Endothelial cell of umbilical vein (primary cell): ENCODE measurements around the gene ZNF20. TPM values are rescaled to one million over a fixed set of nuclear protein-coding genes. Genes with fewer than 3 reads are reported as not detected.

Source experiments
- BruUV-seq: library from RNA; stranded (reverse); fragments of 400-500 nt; replicated peaks from 2 replicates; lab custom pipeline; 2021; lab: Mats Ljungman, UMichigan
- CTCF ChIA-PET: fragments of 300-600, 350-600 bp; sonication (Branson Sonifier 250); formaldehyde crosslinking; loops from one replicate; lab custom pipeline; 2021; ENCODE audit warnings: antibody characterized with exemption, inconsistent platforms; lab: Charles Lee
- POLR2A ChIA-PET: fragments of 300-600, 350-600 bp; sonication (Branson Sonifier 250); formaldehyde crosslinking; loops from one replicate; lab custom pipeline; 2021; ENCODE audit warnings: antibody characterized with exemption, inconsistent platforms; lab: Charles Lee
- DNase-seq: peaks from one replicate; pipeline ENCODE4 v3.0.0-alpha.2; 2011; ENCODE audit warnings: low read depth, low spot score
- FAIRE-seq: peaks from 2 replicates; lab custom pipeline; 2011; peaks lifted over from hg19 to GRCh38; lab: Jason Lieb, UNC
- H2AFZ ChIP-seq: 2 replicates; pipeline ENCODE4 v1.6.0; 2012; ENCODE audit warnings: low read depth, low read length, control low read depth, inconsistent platforms
- H3K27ac ChIP-seq: 2 replicates; pipeline ENCODE4 v1.5.1; 2011; ENCODE audit warnings: low read depth, mild to moderate bottlenecking, control low read depth, low read length, moderate library complexity; ENCODE audit not compliant: insufficient read depth
- H3K27me3 ChIP-seq, 2 experiments: 2 replicates each; pipeline versions ENCODE4 v1.6.0 to v1.6.1; 2011; ENCODE audit warnings: low read length in 2 of 2, mixed read lengths in 1 of 2; ENCODE audit not compliant: control insufficient read depth in 2 of 2, insufficient read depth in 2 of 2
- H3K36me3 ChIP-seq, 2 experiments: 2 replicates in 1 of 2; 3 replicates in 1 of 2; pipeline ENCODE4 v1.5.1; 2011; ENCODE audit warnings: low read length in 2 of 2, mild to moderate bottlenecking in 1 of 2, moderate library complexity in 1 of 2; ENCODE audit not compliant: control insufficient read depth in 2 of 2, insufficient read depth in 2 of 2; ENCODE audit errors: extremely low read depth in 1 of 2
- H3K4me1 ChIP-seq: 3 replicates; pipeline ENCODE4 v1.5.1; 2011; ENCODE audit warnings: mild to moderate bottlenecking, low read length; ENCODE audit not compliant: control insufficient read depth, insufficient read depth; ENCODE audit errors: extremely low read depth
- H3K4me2 ChIP-seq: 2 replicates; pipeline ENCODE4 v1.6.1; 2011; ENCODE audit warnings: low read length, control low read depth, mixed read lengths; ENCODE audit not compliant: insufficient read depth
- H3K4me3 ChIP-seq, 3 experiments: fragments of 200-600 bp in 1 of 3; sonication (generic), shearing (Covaris generic) in 1 of 3; replicated peaks in 1 of 3; 2 replicates each; pipeline ENCODE4 v1.5.1; 2011 to 2016; ENCODE audit warnings: control low read depth in 3 of 3, low read length in 3 of 3, mild to moderate bottlenecking in 2 of 3, inconsistent platforms in 1 of 3, low read depth in 1 of 3, moderate library complexity in 1 of 3; ENCODE audit not compliant: insufficient read depth in 1 of 3
- H3K79me2 ChIP-seq: 2 replicates; pipeline ENCODE4 v1.6.0; 2012; ENCODE audit warnings: low read length, inconsistent platforms; ENCODE audit not compliant: control insufficient read depth, insufficient read depth
- H3K9ac ChIP-seq: replicated peaks from 2 replicates; pipeline ENCODE3; 2011; ENCODE audit warnings: low read length, control low read depth; ENCODE audit not compliant: insufficient read depth; ENCODE audit errors: extremely low read depth
- H3K9me1 ChIP-seq: replicated peaks from 3 replicates; pipeline ENCODE4 v1.6.0; 2011; ENCODE audit warnings: mild to moderate bottlenecking, low read length; ENCODE audit not compliant: control insufficient read depth, insufficient read depth; ENCODE audit errors: extremely low read depth
- H3K9me3 ChIP-seq: replicated peaks from 2 replicates; pipeline ENCODE4 v1.5.1; 2012; ENCODE audit warnings: low read length, inconsistent platforms; ENCODE audit not compliant: control insufficient read depth, insufficient read depth
- H4K20me1 ChIP-seq: replicated peaks from 2 replicates; pipeline ENCODE3; 2011; ENCODE audit warnings: mild to moderate bottlenecking, low read length; ENCODE audit not compliant: control insufficient read depth, insufficient read depth; ENCODE audit errors: extremely low read depth
- CTCF ChIP-seq, 2 donors: IDR thresholded peaks; 1 replicate in 1 of 2; 2 replicates in 1 of 2; pipeline ENCODE4 v1.5.1; 2011; ENCODE audit warnings: low read length in 2 of 2, mild to moderate bottlenecking in 2 of 2, moderate library complexity in 2 of 2, control low read depth in 1 of 2, inconsistent platforms in 1 of 2, low read depth in 1 of 2; ENCODE audit not compliant: insufficient read depth in 1 of 2; ENCODE audit errors: extremely low read depth in 1 of 2
- EZH2 ChIP-seq: IDR thresholded peaks from 2 replicates; pipeline ENCODE4 v1.6.1; 2012; ENCODE audit warnings: borderline replicate concordance, low read depth, mild to moderate bottlenecking, moderate library complexity, low read length, inconsistent platforms; ENCODE audit not compliant: severe bottlenecking
- FOS ChIP-seq: IDR thresholded peaks from 2 replicates; pipeline ENCODE4 v1.6.1; 2011; ENCODE audit warnings: mild to moderate bottlenecking, low read length, moderate library complexity, borderline replicate concordance; ENCODE audit not compliant: insufficient read depth
- GATA2 ChIP-seq: IDR thresholded peaks from 2 replicates; pipeline ENCODE4 v1.7.0; 2011; ENCODE audit warnings: low read depth, mild to moderate bottlenecking, moderate library complexity, mixed read lengths, low read length; ENCODE audit not compliant: insufficient read length, insufficient read depth
- JUN ChIP-seq: IDR thresholded peaks from 2 replicates; pipeline ENCODE4 v1.6.1; 2011; ENCODE audit warnings: borderline replicate concordance, low read depth; ENCODE audit not compliant: insufficient read length, insufficient read depth
- MYC ChIP-seq: IDR thresholded peaks from one replicate; pipeline ENCODE4 v1.6.1; 2011; ENCODE audit warnings: mild to moderate bottlenecking, low read depth, low read length
- POLR2A ChIP-seq: IDR thresholded peaks from 2 replicates; pipeline ENCODE4 v1.6.1; 2012; ENCODE audit warnings: low read depth, mild to moderate bottlenecking, control low read depth, low read length
- POLR2AphosphoS5 ChIP-seq: IDR thresholded peaks from 2 replicates; pipeline ENCODE4 v1.6.1; 2012; ENCODE audit warnings: low read depth, mild to moderate bottlenecking, control low read depth, low read length, moderate library complexity; ENCODE audit not compliant: insufficient read depth
- dilution Hi-C: fragments of 300-500 bp; cut with MboI; formaldehyde crosslinking; loops from one replicate; pipeline ENCODE4 v1.15.0; 2019; ENCODE audit warnings: low sequenced_read_pairs; ENCODE audit not compliant: extremely low pct_ligation_motif_present
- intact Hi-C: fragments of 100-400 bp; cut with micrococcal nuclease; formaldehyde crosslinking; loops from one replicate; pipeline ENCODE4 v1.10.0; 2022
- polyA plus RNA-seq, 4 experiments: library from polyadenylated mRNA; depleted of rRNA in 3 of 4; stranded (reverse) in 3 of 4; unstranded in 1 of 4; fragments of >200 nt; gene quantifications; 2 replicates each; pipeline versions ENCODE4 v1.2.1 to v1.2.3, GENCODE V29; 2011 to 2012; ENCODE audit warnings: missing spikeins in 1 of 4
- total RNA-seq: library from RNA; stranded (reverse); gene quantifications from 2 replicates; pipeline ENCODE4 v1.2.3, GENCODE V29; 2021
- TF ChIP-seq, protein P1 (sequence below): IDR thresholded peaks from 2 replicates; pipeline ENCODE4 v1.6.1; 2011; ENCODE audit not compliant: insufficient read depth, insufficient read length

ZNF20 gene
- total and polyA plus RNA-seq, 2 donors (not counting 3 experiments of a cell fraction or from before 2014, with no cell fraction given): 0.35 TPM

DNA sequence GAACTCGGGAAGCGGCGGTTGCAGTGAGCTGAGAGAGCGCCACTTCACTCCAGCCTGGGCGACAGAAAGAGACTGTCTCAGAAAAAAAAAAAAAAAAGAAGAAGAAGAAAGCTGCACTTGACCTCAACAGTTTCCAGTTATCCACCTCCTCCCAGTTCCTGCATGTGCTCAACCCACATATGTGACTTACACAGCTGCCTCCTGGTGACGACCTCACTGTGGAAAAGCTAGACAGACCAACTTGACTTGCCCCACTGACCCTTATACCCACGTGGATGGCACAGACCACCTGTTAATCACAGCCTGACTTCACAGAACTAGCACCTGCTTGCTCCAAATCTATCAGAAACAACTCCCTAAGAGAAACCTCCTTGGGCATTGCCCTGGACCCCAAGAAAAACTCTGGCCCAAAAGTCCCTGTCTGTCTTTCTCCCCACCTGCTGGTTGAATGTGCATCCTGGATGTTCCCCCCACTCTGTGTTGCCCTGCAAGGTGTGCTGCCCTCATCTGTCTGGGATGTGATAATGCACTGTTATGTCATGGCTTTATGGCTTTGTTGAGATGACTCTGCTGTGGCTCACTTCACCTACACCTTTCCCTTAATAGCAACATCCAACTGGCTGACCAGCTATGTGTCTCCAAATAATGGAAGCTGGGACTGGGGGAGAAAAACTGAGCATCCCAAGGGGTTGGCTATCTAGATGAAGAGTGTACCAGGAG is 2.8 kb downstream of the ZNF20 start:
- intact Hi-C loops (no loop called here), dilution Hi-C loops (no loop called here)
- CTCF ChIA-PET: no interaction called here
- Histone ChIP-seq H3K27me3 (no peaks in the 10 kb centered on the region), H3K4me1 (no peaks in the 10 kb centered on the region), H3K79me2 (no peaks in the 10 kb centered on the region), H3K36me3 (peaks cover 6 to 15% of the 10 kb centered on the region in 2 experiments), H4K20me1 (no peaks in the 10 kb centered on the region), H3K9ac (no peak overlapping the region), H3K9me1 (no peaks in the 10 kb centered on the region), H3K4me2 (no peak overlapping the region), H2AFZ (no peak overlapping the region), H3K4me3 (no peak overlapping the region), H3K27ac (no peak overlapping the region), H3K9me3 (peaks cover 10% of the 10 kb centered on the region)
- no peak for TF ChIP-seq JUN
- TF ChIP-seq POLR2AphosphoS5: no peak
- TF ChIP-seq POLR2A: no peak
- no peak for TF ChIP-seq EZH2
- no peak for TF ChIP-seq GATA2
- no peak for TF ChIP-seq MYC
- no peak for TF ChIP-seq FOS
- TF ChIP-seq, protein P1, sequence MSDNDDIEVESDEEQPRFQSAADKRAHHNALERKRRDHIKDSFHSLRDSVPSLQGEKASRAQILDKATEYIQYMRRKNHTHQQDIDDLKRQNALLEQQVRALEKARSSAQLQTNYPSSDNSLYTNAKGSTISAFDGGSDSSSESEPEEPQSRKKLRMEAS: no peak
- no peak for TF ChIP-seq CTCF (IDR thresholded peaks at IDR 0.05; ENCODE audit: extremely low read depth in 1 of 2, insufficient read depth in 1 of 2, low read depth in 1 of 2, low read length in 2 of 2)
- no peak for FAIRE-seq
- no peak for DNase-seq
- BruUV-seq: no TSS peak
- POLR2A ChIA-PET: no interaction called here
